ENCODE data around the gene PHF23. TPM values are rescaled to one million over a fixed set of nuclear protein-coding genes. Genes with fewer than 3 reads are reported as not detected.

The PHF23 gene
- total and polyA plus RNA-seq, 9 of the 15 experiments (the other 6 are each of a cell fraction or from before 2014, with no cell fraction given), result 7.4 to 87.5 (median 33.7) TPM

DNA sequence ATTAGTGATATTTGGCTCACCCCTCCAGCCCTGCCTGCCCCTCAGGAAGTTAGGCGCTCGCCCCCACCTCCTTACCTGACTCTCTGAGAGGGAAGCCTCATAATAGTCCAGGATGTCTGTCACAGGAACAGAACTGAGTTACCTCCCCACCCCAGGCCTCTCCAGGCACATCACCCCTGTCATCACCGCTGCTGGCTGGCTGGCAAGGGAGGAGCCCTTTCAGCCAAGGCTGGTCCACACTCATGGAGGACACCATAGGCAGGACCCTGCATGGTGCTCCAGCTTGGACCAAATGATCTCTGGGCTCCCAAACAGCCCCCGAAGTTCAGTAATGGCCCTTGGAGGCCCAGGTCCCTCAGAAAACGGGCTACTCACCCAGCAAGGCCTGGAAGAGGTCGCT, 21.1 kb downstream of the PHF23 start (continued):
- TF ChIP-seq, protein P1, sequence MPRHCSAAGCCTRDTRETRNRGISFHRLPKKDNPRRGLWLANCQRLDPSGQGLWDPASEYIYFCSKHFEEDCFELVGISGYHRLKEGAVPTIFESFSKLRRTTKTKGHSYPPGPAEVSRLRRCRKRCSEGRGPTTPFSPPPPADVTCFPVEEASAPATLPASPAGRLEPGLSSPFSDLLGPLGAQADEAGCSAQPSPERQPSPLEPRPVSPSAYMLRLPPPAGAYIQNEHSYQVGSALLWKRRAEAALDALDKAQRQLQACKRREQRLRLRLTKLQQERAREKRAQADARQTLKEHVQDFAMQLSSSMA (CRISPR knock-in tag; IDR thresholded peaks at IDR 0.05), result no peak
- TF ChIP-seq, protein P2, sequence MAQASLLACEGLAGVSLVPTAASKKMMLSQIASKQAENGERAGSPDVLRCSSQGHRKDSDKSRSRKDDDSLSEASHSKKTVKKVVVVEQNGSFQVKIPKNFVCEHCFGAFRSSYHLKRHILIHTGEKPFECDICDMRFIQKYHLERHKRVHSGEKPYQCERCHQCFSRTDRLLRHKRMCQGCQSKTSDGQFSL (CRISPR knock-in tag; IDR thresholded peaks at IDR 0.05), result peak; percentile 31; the same call in 1 of the 2 replicates
- TF ChIP-seq, protein P2 (tag; IDR thresholded peaks at IDR 0.05), result no peak
- TF ChIP-seq, protein P3, sequence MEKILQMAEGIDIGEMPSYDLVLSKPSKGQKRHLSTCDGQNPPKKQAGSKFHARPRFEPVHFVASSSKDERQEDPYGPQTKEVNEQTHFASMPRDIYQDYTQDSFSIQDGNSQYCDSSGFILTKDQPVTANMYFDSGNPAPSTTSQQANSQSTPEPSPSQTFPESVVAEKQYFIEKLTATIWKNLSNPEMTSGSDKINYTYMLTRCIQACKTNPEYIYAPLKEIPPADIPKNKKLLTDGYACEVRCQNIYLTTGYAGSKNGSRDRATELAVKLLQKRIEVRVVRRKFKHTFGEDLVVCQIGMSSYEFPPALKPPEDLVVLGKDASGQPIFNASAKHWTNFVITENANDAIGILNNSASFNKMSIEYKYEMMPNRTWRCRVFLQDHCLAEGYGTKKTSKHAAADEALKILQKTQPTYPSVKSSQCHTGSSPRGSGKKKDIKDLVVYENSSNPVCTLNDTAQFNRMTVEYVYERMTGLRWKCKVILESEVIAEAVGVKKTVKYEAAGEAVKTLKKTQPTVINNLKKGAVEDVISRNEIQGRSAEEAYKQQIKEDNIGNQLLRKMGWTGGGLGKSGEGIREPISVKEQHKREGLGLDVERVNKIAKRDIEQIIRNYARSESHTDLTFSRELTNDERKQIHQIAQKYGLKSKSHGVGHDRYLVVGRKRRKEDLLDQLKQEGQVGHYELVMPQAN (IDR thresholded peaks at IDR 0.05; ENCODE audit: borderline replicate concordance), result no peak
- no peak for TF ChIP-seq KDM2B (CRISPR knock-in tag; IDR thresholded peaks at IDR 0.05)
- no peak for TF ChIP-seq BACH1 (tag; IDR thresholded peaks at IDR 0.05)
- TF ChIP-seq HLTF (IDR thresholded peaks at IDR 0.05), result no peak
- no peak for TF ChIP-seq ZNF253 (CRISPR knock-in tag; conservative IDR thresholded peaks at IDR 0.05)
- TF ChIP-seq KLF16 (IDR thresholded peaks at IDR 0.05), result no peak
- TF ChIP-seq ASH1L (IDR thresholded peaks at IDR 0.05; ENCODE audit: borderline replicate concordance, low read depth, partially characterized antibody), result no peak
- no peak for TF ChIP-seq PHF8 (IDR thresholded peaks at IDR 0.05; ENCODE audit: borderline replicate concordance, low read length)
- TF ChIP-seq, protein P4, sequence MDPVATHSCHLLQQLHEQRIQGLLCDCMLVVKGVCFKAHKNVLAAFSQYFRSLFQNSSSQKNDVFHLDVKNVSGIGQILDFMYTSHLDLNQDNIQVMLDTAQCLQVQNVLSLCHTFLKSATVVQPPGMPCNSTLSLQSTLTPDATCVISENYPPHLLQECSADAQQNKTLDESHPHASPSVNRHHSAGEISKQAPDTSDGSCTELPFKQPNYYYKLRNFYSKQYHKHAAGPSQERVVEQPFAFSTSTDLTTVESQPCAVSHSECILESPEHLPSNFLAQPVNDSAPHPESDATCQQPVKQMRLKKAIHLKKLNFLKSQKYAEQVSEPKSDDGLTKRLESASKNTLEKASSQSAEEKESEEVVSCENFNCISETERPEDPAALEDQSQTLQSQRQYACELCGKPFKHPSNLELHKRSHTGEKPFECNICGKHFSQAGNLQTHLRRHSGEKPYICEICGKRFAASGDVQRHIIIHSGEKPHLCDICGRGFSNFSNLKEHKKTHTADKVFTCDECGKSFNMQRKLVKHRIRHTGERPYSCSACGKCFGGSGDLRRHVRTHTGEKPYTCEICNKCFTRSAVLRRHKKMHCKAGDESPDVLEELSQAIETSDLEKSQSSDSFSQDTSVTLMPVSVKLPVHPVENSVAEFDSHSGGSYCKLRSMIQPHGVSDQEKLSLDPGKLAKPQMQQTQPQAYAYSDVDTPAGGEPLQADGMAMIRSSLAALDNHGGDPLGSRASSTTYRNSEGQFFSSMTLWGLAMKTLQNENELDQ (CRISPR knock-in tag; IDR thresholded peaks at IDR 0.05; ENCODE audit: borderline replicate concordance), result no peak
- peak; percentile 9; the same call in 1 of the 2 replicates for TF ChIP-seq ZFX (CRISPR knock-in tag; IDR thresholded peaks at IDR 0.05)

Data from K562 (cell line).